ENCODE data around the gene EML5. TPM values are rescaled to one million over a fixed set of nuclear protein-coding genes. Genes with fewer than 3 reads are reported as not detected.

The EML5 gene
- total and polyA plus RNA-seq, 7 donors, result under 0.01 to 6.1 (median 2.5) TPM

DNA sequence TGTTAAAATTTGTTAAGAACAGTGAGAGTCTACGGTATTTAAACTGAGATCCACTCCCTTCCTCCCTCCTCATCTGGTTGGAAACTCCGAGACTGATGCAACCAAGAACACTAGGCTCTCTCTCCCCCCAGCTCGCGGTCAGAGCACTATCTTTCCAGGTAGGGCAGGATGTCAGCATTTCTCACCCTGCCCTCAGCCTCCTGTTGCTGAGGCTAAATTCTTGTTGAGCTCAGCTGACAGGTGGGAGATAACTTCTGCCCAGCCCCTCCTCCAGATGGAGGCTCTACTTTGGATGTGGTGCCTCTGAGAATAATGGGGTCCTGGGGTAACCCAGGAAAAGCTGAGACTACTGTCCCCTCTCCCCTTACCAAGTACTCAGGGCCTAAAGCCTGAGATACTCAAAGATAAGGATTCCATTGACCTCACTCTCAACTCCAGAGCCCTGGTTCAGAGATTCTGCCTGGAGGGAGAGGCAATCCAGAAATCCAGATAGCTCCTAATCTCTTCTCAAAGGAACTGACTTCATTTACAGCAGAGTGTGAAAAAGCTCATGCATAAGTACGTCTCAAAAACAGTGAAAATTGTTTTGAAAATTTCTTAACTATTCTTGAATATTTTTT, 110.1 kb downstream of the EML5 start:
- no peaks in the 10 kb centered on the region for H3K36me3 ChIP-seq
- no peak for DNase-seq
- no peak overlapping the region for H3K4me3 ChIP-seq
- H3K27ac ChIP-seq, result no peak overlapping the region
- H3K4me1 ChIP-seq, result no peaks in the 10 kb centered on the region
- no peaks in the 10 kb centered on the region for H3K27me3 ChIP-seq
- H3K9me3 ChIP-seq, result no peaks in the 10 kb centered on the region
- TF ChIP-seq EP300 (IDR thresholded peaks at IDR 0.05) (no peak), POLR2AphosphoS5 (IDR thresholded peaks at IDR 0.05) (no peak), POLR2A (IDR thresholded peaks at IDR 0.05) (no peak)
- TF ChIP-seq, protein P1, sequence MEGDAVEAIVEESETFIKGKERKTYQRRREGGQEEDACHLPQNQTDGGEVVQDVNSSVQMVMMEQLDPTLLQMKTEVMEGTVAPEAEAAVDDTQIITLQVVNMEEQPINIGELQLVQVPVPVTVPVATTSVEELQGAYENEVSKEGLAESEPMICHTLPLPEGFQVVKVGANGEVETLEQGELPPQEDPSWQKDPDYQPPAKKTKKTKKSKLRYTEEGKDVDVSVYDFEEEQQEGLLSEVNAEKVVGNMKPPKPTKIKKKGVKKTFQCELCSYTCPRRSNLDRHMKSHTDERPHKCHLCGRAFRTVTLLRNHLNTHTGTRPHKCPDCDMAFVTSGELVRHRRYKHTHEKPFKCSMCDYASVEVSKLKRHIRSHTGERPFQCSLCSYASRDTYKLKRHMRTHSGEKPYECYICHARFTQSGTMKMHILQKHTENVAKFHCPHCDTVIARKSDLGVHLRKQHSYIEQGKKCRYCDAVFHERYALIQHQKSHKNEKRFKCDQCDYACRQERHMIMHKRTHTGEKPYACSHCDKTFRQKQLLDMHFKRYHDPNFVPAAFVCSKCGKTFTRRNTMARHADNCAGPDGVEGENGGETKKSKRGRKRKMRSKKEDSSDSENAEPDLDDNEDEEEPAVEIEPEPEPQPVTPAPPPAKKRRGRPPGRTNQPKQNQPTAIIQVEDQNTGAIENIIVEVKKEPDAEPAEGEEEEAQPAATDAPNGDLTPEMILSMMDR (IDR thresholded peaks at IDR 0.05), result no peak
- 75 to 76% methylated on average over 5 of the region's 5 CpGs for WGBS, 2 donors
- intact Hi-C loops (cut with DNase I), result no loop called here

DNA sequence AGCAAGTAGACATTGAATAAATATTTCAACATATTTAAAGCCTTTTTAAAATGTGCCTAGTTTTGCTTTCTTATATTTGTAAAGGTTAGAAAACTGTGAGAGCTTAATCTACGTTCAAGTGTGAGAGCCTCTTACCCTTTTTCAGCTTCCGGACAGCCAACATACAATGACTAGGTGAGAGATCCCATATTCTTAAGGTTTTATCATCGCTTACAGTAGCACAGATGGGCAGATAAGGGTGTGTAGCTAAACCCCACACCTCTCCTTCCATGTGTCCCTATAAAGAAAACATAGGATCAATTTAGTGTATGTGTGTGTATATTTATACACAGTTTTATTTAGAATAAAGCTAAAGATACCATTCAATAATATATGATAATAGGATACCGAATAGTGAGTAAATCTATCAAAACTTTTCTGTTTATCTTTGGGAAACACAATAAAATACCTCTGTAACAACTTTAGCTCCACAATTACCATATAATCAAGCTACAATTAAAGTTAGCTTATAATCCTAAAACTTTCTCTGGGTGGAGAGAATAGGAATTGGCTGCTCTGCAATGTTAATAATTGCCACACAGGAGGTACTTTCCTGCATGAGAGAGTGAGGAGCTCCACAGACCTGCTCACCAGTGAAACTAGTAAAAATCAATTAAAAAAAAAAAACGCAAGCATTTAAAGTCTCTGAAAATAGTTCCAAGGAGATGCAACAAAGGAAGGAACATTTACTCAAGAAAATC, 110.8 kb downstream of the EML5 start:
- TF ChIP-seq POLR2A (IDR thresholded peaks at IDR 0.05), result no peak
- TF ChIP-seq, protein P1 (IDR thresholded peaks at IDR 0.05), result no peak
- no peak for TF ChIP-seq POLR2AphosphoS5 (IDR thresholded peaks at IDR 0.05)
- no peak for TF ChIP-seq EP300 (IDR thresholded peaks at IDR 0.05)
- DNase-seq, result no peak
- 47 to 78% methylated on average over 5 of the region's 5 CpGs for WGBS, 2 donors
- Histone ChIP-seq H3K4me3 (no peak overlapping the region), H3K9me3 (no peaks in the 10 kb centered on the region), H3K27me3 (no peaks in the 10 kb centered on the region), H3K36me3 (no peaks in the 10 kb centered on the region), H3K27ac (no peak overlapping the region), H3K4me1 (no peaks in the 10 kb centered on the region)
- intact Hi-C loops (cut with DNase I), result no loop called here

DNA sequence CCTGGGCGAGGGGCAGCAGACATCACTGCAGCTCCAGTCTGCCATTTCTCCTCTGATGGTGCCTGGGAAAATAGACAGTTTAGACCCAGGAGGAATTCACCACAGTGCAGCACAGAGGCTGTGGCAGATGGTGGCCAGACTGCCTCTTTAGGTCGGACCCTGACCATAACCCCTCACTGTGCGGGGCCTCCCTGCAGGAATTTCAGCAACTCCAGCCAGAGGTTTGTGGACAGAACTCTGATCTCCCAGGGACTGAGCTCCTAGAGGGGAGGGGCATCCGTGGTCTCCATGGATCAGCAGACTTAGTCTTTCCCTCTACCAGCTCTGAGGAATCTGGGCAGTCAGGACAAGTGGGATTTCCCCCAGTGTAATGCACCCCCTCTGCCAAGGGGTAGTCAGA, 123.4 kb downstream of the EML5 start:
- no peaks in the 10 kb centered on the region for H3K36me3 ChIP-seq
- no peaks in the 10 kb centered on the region for H3K27me3 ChIP-seq
- 80 to 92% methylated on average over 4 of the region's 4 CpGs for WGBS, 2 donors
- TF ChIP-seq POLR2AphosphoS5 (IDR thresholded peaks at IDR 0.05) (no peak), EP300 (IDR thresholded peaks at IDR 0.05) (no peak), POLR2A (IDR thresholded peaks at IDR 0.05) (no peak)
- TF ChIP-seq, protein P1 (IDR thresholded peaks at IDR 0.05), result no peak
- intact Hi-C loops (cut with DNase I), result loop anchor here (5.0 kb wide), 1 partner anchor 123 kb away; the partner anchor contains the start of gene EML5
- no peak overlapping the region for H3K4me3 ChIP-seq
- H3K4me1 ChIP-seq, result peaks cover 0 to 6% (median 4%) of the 10 kb centered on the region in 4 donors
- no peak overlapping the region for H3K27ac ChIP-seq
- no peaks in the 10 kb centered on the region for H3K9me3 ChIP-seq
- no peak for DNase-seq

DNA sequence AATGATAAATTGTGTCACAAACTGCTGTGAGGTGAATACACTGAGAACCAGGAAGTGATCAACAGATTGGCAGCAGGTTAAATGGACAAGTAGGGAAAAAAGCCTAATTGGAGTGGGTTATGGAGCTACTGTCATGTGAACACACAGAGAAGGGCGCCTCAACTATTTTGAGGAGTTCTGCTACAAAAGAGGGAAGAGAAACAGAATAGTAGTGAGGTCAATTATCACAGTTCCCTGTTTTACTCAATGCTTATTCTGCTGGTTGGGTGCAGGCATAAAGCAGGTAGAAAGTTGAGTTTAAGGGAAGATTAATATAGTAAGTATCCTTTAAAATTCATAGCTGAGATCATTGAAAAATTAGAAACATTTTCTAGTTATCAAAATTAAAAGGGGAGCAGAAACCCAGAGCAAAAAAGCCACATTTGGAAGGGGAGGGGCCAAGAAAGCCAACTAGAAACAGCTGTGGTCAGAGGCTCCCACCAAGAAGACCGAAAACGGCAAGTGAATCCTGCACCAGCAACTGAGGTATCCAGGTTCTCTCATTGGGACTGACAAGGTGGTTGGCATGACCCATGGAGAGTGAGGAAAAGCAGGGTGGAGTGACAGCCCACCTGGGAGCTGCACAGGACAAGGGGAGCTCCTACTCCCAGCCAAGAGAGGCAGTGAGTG, 124.2 kb downstream of the EML5 start:
- no peak overlapping the region for H3K27ac ChIP-seq
- no peak overlapping the region for H3K4me3 ChIP-seq
- TF ChIP-seq POLR2AphosphoS5 (IDR thresholded peaks at IDR 0.05) (no peak), POLR2A (IDR thresholded peaks at IDR 0.05) (no peak), EP300 (IDR thresholded peaks at IDR 0.05) (no peak)
- TF ChIP-seq, protein P1 (IDR thresholded peaks at IDR 0.05), result no peak
- 80 to 92% methylated on average over 3 of the region's 3 CpGs for WGBS, 2 donors
- DNase-seq, result no peak
- intact Hi-C loops (cut with DNase I), result loop anchor here (5.0 kb wide), 1 partner anchor 124 kb away; the partner anchor contains the start of gene EML5
- no peaks in the 10 kb centered on the region for H3K27me3 ChIP-seq
- peaks cover 0 to 6% (median 4%) of the 10 kb centered on the region in 4 donors for H3K4me1 ChIP-seq
- H3K36me3 ChIP-seq, result no peaks in the 10 kb centered on the region
- no peaks in the 10 kb centered on the region for H3K9me3 ChIP-seq

All from sigmoid colon (tissue), 7 donors.